Activated effector memory CD4-positive, alpha-beta T cell treated with anti-CD3 and anti-CD28 coated beads, Interleukin-2, amount 50 U/mL, for 16 hours (primary cell): Measurements from ENCODE around the gene ITSN1.
"Not testable (repeated sequence)": the region's sequence is repeated elsewhere in the genome, so short reads cannot be mapped to it uniquely, and the experiment has no call there.

Experiments
- DNase-seq: peaks from one replicate; pipeline ENCODE4 v3.0.0-alpha.2; 2020

ITSN1 gene

DNA sequence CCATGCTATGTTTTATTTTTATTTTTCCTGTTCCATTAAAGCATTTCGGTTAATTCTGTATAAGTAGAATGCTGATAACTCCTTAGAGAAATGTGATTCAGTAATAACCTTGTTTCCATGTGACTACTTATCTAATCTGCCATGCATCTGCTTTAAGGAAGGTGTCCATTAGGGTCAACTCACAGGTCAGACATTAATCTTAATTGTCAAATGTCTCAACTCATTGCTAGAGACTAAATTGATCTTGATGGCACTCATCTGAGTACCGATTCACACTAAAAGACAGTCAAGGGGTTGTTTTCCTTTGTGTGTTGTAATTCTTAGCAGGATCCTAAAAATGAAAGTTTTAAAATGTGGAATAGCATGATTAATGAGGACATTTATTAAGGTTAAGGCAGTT lies 41.8 kb downstream of the ITSN1 start:
- no peak for DNase-seq

DNA sequence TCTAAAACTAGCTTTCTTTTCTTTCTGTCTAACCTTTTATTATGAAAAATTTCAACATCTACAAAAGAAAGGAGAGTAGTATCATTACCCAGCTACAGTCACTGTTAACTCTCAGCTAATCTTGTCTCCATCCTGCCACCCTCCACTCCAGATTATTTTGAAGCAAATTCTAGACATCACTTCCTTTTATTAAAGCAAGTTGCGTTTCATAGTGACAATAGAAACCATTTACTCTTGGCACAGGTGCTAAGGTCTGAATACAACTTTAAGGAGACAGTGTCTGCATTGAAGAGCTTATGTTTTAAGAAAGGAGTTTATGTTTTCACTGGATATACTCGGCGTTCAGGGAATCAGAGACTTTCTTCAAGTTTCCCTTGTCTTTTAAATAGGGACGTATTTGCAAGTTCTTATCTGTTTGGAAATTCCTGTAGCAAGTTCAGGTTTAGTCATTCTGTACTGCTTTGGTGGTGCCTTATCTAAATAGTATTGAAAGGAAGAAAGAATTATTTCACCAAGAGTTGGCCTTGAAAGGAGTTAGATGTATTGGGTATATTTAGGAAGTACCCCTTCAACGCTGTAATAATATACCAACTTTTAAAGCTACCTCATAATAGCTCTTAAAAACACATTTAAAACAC lies 42.7 kb downstream of the ITSN1 start:
- DNase-seq, result no peak

DNA sequence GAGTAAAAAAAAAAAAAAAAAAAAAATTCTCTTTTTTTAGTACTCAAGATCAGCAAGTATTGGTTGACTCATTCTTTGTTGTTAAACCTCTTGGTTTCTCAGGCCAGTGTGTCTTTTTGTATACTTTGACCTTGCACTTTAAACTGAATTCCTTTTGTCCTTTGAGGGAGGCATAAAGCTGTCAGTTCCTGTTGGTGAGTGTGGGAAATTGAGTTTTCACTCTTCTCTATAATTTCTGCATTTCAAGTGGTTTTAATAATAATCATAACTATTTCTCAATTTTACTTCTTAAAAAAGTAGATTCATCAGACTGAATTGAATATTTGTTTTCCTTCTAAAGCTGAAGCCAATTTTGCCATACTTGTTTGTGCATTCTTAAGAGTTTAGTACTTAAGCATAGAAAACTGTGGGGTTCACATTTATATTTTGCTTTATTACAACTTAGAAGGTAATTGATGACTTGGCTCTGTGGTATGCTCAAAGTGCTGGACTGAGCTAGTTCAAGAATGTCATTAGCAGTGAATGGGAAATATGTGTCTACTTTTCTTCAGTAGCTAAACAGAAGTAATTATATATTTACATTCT lies 43.4 kb downstream of the ITSN1 start:
- DNase-seq, result no peak

DNA sequence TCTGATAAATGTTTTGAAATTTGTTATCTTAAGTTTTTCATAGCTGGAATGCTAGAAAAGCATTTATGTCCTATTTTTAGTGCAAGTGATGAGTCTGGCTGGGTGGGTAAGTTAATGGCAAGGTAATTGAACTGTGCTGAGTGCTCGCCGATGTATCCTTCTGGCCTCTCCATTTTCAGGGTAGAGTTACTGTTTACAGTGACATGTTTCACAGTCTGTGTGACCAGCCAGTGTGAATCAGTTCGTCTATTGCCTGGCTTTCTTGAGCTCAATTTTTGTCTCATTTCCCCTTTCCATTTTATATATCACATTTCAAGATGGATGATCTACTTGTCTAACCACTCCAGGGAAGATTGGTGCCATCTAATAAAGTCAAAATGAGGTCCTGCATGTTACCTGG lies 44.1 kb downstream of the ITSN1 start:
- DNase-seq, result no peak

DNA sequence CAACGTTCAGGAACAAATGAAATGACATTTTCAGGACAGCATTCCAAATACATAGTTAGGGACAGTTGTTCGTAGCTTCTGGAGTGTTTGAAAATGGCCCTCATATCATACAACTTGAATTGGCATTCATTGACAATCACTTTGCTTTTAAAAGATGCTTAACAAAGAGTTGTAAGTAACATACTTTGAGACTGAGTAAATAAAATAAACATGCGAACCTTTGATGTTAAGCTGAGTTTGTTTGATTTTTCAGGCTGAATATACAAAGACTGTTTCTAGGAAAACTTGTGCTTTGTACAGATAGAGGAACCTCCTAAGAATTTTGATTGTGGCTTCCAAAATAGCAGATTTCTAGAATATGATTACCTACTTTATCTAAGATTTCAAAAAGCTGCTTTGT lies 45.3 kb downstream of the ITSN1 start:
- no peak for DNase-seq

DNA sequence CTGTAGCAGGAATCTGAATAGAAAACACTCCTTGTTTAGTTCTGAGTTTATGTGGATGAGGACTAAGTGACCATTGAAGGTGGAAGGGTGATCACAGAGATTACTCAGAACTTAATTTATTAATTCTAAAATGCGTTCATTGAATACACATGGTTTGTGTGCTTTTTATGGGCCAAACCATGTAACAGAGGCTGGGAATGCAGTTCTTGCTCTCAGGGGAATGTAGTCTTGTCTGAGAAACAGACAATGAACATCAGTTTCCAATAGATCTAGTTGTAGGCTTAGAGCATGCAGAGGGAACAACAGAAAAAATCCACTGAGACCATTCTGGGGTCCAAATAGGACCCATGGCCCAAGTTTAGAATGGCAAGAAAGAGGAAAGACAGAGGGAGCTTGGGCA lies 46.1 kb downstream of the ITSN1 start:
- no peak for DNase-seq

DNA sequence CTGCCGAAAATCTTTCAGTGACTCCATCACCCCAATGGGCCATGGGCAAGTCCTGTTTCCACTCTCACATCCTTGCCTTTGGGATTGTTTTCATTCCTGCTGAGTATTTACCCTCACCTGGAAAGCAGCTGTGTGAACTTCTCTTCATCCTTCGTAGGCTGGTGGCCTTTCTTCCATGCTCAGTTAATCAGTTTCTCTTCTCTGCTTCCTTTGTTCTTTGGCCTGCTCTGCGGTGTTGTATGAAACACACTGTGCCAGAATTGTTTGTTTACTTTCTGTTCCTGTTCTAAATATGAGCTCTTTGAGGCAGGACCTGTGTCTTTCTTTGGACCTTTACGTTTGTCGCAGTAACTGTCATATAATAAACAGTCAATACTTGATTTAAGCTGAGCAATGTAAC lies 48.6 kb downstream of the ITSN1 start:
- DNase-seq, result no peak

DNA sequence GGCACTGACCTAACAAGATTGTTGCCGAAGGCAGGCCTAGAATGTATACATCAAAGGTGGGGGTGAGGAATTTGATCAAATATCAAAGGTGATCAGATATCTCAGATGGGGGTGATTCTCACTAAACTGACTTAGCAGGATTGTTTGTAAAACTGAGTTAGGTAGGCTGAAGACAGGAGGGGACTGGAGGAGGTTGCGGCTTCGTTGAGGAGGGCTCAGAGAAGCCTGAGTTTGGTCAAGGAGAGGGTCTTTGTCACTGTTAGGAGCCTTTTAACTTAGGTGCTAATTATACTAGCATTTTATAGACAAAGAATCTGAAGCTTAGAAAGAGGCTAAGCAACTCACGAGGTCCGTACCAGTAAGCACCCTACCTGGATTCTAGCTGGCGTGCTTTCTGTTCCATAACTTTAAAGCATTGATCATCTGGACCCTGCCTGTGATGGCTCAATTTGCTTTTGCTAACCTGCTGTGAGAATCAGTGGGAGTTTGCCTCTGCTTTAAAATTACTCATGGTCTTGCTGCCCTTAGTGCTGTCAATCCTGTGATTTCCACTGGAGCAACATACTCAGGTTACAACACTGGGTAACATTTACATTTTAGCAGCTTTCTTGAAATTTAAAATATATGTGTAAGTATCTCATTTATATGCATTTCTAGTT lies 49.8 kb downstream of the ITSN1 start:
- DNase-seq, result no peak

DNA sequence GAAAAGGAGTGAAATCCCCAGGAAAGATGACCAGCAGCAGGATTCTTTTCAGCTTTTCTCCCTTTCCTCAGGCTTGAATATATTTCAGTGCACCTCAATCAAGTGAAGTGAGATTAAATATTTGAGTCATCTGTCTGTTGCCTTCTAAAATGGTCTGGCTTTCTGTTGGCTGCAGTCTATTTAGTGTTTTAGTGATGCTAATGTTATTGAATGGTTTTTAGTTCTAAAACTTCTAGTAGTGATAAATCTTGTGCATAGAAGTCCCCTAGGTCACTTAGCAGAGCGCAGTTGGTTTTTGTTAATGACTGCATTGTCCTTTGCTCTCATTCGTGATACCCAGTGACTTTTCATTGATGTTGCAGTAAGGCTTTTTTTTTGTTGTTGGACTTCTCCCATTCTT lies 53.5 kb downstream of the ITSN1 start:
- no peak for DNase-seq

DNA sequence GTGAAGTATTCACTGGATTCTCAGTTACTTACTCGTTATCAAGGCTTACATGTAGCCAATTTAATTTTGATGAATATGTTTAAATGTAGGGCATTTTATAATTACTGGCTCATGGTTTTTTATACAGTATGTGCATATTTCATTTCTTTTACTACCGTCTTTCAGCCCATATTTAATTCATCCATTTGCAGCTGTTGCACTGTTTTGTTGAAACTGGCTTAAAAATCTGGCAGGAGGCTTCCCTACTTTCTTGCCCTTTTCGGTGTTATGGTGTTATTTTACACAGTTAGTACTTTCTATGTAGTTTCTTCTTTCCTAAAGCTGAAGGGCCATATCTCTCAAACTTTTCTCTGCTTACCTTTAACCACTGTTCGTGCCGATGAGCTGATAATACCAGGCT lies 54.2 kb downstream of the ITSN1 start:
- DNase-seq, result no peak

DNA sequence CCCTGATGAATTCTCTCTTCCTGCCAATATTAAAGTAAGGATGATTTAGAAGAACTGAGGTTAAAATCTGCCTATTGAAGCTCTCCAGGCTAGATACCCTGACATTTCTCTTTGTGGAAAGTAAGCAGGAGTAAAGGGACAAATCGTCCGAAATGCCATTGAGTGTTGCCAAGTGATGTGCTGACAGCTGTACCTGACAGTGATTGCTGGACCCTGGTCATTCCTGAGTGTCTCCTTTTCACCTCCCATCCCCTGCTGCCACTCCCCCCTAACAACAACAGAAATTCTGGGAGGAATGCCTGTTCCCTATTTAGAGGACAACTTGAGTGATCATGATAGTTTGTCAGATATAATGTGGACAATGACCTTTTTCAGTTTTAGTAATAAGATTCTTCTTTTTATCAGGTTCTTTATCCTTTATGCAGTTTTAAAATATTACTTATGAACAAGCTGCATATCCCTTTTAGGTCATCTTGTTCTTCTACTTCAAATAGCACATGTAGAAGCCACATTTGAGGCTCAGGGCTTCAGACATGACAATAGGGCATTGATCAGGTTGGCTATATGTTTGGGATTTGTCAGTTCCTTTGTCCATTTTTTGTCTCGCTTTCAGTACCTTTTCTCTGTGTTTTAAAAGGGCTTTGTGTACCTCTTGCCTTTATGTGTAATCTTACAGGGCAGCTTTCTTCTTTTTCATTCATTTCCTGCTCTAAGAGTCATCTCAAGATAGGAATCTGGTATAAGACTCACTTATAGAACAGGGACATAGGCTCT lies 56.0 kb downstream of the ITSN1 start:
- no peak for DNase-seq

DNA sequence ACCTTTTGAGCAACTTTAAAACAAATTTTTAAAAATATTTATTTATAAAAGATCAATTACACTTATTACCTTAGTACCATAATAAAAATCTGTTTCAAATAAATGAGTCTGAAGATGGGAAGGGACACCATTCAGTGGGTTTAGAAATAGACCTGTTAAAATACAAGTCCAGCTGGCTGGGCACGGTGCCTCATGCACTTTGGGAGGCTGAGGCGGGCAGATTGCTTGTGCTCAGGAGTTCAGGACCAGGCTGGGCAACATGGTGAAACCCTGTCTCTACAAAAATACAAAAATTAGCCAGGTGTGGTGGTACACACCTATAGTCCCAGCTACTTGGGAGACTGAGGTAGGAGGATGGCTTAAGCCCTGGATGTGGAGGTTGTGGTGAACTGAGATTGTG lies 57.0 kb downstream of the ITSN1 start:
- DNase-seq, result no peak

DNA sequence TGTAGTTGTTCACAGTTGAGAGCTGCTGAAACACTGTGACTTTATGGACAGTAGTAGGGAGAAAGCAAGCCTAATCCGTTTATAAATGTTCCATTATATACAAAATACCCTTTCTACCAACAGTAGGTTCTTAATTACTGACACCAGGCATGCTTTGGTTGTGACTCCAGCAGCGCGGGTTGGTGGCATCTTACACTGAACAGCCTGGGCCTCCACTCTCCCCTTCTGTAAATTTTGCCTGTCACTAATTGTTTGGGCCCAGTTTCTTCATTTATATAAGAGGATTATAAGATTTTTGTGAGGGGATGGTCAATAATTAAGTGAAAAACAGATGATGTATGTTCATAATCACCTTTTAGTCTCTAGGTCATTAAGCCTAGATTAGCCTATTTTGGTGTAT lies 58.2 kb downstream of the ITSN1 start:
- no peak for DNase-seq

DNA sequence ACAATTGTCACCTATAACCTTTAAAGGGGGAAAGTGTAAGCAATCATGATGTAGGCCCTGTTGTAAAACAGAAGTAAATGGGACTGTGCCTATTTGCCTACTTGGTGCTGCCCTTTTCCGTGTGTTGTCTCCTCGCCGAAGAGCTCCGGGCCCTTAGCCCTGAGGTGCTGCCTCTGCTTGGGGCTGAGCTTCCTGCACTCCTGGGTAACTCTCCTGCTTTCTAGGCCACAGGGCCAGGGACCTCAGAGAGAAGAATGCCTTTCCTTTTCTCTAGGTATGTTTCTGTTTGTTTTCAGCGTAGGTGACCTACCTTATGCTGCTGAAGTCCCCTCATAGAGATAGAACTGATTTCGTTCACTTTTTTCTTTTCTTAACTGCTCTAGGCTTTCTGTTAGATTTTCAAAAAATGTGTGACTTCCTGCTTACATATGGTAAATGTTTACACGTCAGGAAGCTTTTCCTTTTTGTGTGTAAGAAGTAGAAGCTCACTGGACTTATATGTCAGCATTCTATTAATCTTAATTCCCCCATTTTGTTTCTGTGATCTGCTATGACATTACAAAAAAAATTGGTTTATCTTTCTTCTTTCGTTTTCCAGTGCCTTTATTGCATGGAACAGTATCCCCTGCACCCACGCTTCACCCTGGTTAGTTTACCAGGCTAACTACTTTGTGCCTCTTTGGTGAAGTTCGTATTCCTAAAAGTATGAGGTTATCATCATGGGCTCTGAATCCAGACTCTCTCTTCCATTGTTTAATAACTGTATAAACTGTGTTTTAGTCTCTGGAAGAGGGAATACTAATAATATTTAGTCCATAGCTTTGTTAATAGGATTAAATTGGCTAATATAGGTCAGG lies 61.7 kb downstream of the ITSN1 start:
- no peak for DNase-seq

DNA sequence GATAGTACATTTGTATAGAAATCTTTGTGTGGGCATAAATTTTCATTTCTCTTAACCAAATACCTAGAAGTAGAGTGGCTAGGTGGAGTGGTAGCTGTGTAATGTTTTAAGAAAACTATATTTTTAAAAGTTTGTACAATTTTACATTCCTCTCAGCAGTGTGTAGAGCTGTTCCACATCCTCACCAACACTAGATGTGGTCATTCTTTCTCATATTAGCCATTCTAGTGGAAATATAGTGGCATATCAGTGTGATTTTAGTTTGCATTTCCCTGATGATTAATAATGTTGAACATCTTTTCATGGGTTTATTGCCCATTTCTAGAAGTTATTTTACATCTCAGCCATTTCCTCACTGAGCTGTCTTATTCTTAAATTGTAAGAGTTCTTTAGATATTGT lies 65.5 kb downstream of the ITSN1 start:
- no peak for DNase-seq

DNA sequence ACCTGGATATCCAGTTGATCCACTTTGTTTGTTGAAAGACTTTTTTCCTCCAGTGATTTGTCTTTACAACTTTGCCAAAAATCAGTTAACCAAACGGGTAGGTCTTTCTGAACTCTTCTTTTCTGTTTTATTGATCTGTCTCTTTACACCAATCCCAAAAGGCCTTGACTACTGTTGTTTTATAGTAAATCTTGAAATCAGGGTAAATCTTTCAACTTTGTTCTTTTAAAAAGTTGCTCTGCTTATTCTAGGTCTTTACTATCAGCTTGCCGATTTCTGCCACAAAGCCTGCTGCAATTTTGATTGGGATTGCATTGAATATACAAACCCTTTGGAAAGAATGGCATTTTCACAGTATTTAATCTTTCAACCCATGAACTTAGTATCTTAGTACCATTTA lies 66.6 kb downstream of the ITSN1 start:
- DNase-seq, result no peak

DNA sequence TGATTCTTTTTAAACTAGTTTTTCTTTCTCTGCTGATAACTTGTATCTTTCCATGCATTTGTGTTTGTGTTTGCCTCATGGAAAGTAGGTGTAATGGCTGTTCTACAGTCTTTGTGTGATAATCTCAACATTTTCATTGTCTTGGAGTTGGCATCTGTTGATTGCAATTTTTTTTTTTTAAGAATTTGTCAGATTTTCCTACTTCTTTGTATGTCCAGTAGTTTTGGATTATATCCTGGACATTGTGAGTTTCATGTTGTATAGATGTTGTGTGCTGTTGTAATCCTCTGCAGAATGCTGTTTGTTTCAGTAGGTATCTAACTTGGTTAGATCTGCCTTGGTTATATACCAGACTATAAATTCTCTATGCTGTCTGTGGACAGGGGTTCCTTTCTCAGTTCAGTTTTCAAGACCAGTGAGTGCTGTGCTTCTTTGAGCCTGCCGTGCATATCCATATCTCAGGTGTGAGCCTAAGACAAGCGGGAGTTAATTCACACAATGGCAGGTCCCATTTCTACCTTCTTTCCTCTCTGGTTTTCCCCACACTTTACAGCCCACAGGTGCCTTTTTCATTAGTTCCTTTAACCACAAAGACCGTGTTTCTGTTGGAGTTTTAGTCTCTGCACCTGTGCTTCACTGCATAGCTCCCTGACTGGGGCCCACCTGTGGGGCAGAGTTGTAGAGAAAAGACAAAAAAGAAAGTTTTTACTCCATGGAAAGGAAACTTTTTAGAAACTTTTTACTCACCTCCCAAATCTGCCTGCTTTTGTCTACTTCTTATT lies 69.9 kb downstream of the ITSN1 start:
- no peak for DNase-seq

DNA sequence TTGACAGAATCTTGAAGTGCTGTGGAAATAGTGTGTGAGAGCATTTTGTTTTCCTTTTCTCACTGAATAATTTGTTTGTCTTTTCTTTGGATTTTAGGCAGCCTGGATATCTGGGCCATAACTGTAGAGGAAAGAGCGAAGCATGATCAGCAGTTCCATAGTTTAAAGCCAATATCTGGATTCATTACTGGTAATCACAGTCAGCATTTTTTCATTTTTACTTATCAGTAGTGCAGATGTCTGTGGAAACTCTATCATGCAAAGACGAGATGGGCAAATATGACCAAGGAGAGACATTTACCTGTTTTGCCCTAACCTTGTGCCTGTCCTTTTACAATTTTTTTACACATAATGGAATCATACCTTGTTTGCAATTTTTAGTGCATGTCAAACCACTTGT lies 78.8 kb downstream of the ITSN1 start:
- no peak for DNase-seq

DNA sequence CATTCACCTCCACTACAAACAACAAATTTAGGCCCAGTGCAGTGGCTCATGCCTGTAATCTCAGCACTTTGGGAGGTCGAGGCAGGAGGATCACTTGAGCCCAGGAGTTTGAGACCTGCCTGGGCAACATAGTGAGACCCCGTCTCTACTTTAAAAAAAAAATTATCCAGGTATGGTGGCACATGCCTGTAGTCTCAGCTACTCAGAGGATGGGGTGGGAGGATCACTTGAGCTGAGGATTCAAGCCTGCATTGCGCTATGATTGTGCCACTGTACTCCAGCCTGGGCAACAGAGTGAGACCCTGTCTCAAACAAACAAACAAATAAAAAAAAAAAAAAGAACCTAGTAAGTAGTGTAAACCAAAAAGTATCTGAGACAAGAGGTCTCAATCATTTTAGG lies 86.8 kb downstream of the ITSN1 start:
- DNase-seq, result not testable (repeated sequence)

DNA sequence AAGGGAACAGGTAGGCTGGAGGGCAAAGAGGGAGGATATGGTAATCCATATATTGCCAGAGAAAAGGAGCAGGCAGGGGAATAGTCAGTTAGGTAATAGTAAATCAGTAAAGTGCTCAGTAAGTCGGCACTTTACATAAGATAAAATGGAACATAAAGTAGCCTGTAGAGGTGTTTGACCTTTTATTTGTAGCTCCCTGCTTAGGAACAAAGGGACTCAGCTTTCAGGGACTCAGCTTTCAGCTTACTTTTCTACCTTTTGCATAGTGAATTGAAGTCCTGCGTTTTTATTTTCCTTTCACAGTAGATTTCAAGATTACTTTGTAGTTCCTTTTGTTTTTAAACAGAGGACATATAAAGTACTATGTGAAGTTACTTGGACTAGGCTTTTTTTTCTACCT lies 87.3 kb downstream of the ITSN1 start:
- DNase-seq, result no peak

DNA sequence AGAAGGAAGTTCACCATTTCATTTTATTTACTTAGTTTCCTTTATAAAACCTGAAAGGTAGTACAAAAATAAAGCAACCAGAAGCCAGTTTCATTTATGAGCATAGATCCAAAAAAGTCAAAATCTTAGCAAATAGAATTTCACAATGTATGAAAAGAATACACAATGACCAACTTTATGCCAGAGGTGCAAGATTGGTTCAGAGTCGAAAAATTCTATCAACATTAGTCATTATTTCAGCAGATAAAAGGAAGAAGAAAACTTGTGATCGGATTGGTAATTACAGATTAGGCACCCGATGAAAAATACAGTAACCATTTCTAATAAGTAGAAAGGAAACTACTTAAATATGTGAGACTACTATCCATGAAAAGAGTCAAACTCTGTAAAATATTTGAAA lies 89.1 kb downstream of the ITSN1 start:
- DNase-seq, result no peak

DNA sequence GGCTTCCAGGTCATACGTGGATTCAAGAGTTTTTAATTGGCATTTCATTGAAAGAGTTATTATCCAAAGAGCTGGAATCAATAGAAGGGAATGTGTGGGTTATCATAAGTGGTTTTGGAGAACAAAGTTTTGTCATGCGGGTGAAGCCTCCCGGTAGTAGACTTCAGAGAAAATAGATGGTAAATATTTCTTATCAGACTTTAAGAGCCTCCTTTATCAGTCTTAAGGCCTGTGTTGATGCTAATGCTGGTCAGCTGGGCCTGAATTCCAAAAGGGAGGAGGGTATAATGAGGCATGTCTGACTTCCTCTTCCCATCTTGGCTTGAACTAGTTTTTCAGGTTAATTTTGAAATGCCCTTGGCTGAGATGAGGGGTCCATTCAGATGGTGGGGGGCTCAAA lies 89.7 kb downstream of the ITSN1 start:
- no peak for DNase-seq
